Esophagus squamous epithelium (tissue), 5 donors: ENCODE results near the gene GLI2. TPM values are rescaled to one million over a fixed set of nuclear protein-coding genes. Genes with fewer than 3 reads are reported as not detected.

Experiments
- DNase-seq: peaks from one replicate; lab custom pipeline; 2025; lab: John Stamatoyannopoulos, UW
- H3K27ac ChIP-seq, 4 donors: fragments of 200-600 bp; sonication (generic); one replicate each; pipeline ENCODE4 v1.5.1; 2016 to 2019; ENCODE audit warnings: mild to moderate bottlenecking in 1 of 4
- H3K27me3 ChIP-seq, 4 donors: fragments of 200-600 bp; sonication (generic); 1 replicate in 3 of 4; 2 replicates in 1 of 4; pipeline versions ENCODE4 v1.5.1 to v1.6.0; 2017 to 2021; ENCODE audit warnings: antibody characterized with exemption in 1 of 4
- H3K36me3 ChIP-seq, 3 donors: fragments of 200-600 bp; sonication (generic); one replicate each; pipeline ENCODE4 v1.5.1; 2016 to 2019
- H3K4me1 ChIP-seq, 3 donors: fragments of 200-600 bp; sonication (generic); one replicate each; pipeline ENCODE4 v1.5.1; 2017 to 2019
- H3K4me3 ChIP-seq, 4 donors: fragments of 200-600 bp; sonication (generic); 1 replicate in 3 of 4; 2 replicates in 1 of 4; pipeline ENCODE4 v1.5.1; 2016 to 2019; ENCODE audit warnings: mild to moderate bottlenecking in 2 of 4, moderate library complexity in 1 of 4
- H3K9me3 ChIP-seq, 3 donors: fragments of 200-600 bp; sonication (generic); one replicate each; pipeline ENCODE4 v1.5.1; 2016 to 2019
- POLR2A ChIP-seq, 4 donors: fragments of 450-650 bp; IDR thresholded peaks; one replicate each; pipeline ENCODE4 v1.6.1; 2017; ENCODE audit warnings: antibody characterized with exemption in 4 of 4, mild to moderate bottlenecking in 4 of 4, moderate library complexity in 3 of 4
- WGBS, 2 donors: methylation state at CpG; one replicate each; pipeline ENCODE4 v1.1.5; 2018; 5-methylcytosine and 5-hydroxymethylcytosine counted together
- intact Hi-C: fragments of 100-400 bp; cut with DNase I; formaldehyde crosslinking; loops from one replicate; pipeline ENCODE4 v1.15.0; 2022
- total RNA-seq, 4 donors: library from RNA; depleted of rRNA; stranded (reverse); fragments of >200 nt; gene quantifications; one replicate each; pipeline ENCODE4 v1.1.0, GENCODE V29; 2016
- TF ChIP-seq, protein P1 (sequence below), 6 experiments: fragments of 450-650 bp in 4 of 6; fragments of 200-600 bp in 2 of 6; sonication (generic) in 2 of 6; IDR thresholded peaks; one replicate each; pipeline ENCODE4 v1.5.1; 2016 to 2019; ENCODE audit warnings: antibody characterized with exemption in 6 of 6, mild to moderate bottlenecking in 4 of 6, moderate library complexity in 4 of 6
- donor health status: DM: yes; HTN: yes; CAD: no.

GLI2 gene
- total RNA-seq, 4 donors from 2014 or later, result 1.1 to 2.7 (median 1.9) TPM

DNA sequence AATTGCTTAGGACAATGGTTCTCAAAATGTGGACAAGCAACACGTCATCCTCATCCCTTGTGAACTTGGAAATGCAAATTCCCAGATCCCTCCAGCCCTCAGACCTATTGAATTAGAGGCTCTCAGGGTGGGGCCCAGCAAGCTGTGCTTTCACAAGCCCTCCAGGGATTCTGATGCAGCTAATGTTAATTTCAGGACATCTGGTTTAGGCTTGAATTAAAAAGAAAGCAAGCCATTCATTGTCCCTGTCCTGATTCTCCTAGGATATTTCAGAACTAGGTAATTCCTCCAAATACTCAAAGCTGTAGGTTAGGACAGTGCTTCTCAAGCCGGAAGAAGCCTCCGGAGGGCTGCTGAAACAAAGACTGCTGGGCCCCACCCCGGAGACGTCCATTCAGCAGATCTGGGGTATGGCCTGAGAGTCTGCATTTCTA is 26.0 kb upstream of the GLI2 start:
- H3K27me3 ChIP-seq, result peaks cover 0 to 60% (median 0%) of the 10 kb centered on the region in 4 donors
- no peak overlapping the region for H3K4me3 ChIP-seq
- H3K36me3 ChIP-seq, result no peaks in the 10 kb centered on the region
- WGBS, 2 donors, result 48 to 77% methylated on average over 5 of the region's 5 CpGs
- intact Hi-C loops, result no loop called here
- H3K9me3 ChIP-seq, result no peaks in the 10 kb centered on the region
- TF ChIP-seq, protein P1, sequence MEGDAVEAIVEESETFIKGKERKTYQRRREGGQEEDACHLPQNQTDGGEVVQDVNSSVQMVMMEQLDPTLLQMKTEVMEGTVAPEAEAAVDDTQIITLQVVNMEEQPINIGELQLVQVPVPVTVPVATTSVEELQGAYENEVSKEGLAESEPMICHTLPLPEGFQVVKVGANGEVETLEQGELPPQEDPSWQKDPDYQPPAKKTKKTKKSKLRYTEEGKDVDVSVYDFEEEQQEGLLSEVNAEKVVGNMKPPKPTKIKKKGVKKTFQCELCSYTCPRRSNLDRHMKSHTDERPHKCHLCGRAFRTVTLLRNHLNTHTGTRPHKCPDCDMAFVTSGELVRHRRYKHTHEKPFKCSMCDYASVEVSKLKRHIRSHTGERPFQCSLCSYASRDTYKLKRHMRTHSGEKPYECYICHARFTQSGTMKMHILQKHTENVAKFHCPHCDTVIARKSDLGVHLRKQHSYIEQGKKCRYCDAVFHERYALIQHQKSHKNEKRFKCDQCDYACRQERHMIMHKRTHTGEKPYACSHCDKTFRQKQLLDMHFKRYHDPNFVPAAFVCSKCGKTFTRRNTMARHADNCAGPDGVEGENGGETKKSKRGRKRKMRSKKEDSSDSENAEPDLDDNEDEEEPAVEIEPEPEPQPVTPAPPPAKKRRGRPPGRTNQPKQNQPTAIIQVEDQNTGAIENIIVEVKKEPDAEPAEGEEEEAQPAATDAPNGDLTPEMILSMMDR (IDR thresholded peaks at IDR 0.05), result no peak
- no peak for TF ChIP-seq POLR2A (IDR thresholded peaks at IDR 0.05)
- no peak for DNase-seq
- no peak overlapping the region for H3K27ac ChIP-seq
- no peaks in the 10 kb centered on the region for H3K4me1 ChIP-seq

DNA sequence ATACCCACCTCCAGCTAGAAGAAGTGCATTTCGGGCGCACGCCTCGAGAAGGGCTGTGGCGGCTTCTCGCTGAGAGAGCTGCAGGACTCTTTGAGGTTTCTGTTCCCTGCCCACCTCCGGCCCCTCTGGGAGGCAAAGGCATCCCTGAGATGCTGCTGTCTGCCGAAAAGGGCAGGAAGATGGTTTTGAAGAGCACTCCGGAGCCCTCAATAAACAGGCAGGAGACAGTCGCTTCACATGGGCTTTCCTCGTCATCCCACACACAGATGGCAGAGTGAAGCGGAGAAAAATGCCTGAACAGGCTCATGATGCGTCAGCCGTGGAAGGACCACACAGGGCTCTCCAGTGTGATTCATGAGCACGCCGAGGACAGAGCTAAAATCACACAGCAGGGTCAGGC is 25.4 kb upstream of the GLI2 start:
- DNase-seq, result no peak
- 81 to 88% methylated on average over 14 to 15 of the region's 16 CpGs for WGBS, 2 donors
- Histone ChIP-seq H3K36me3 (no peaks in the 10 kb centered on the region), H3K4me1 (no peaks in the 10 kb centered on the region), H3K9me3 (no peaks in the 10 kb centered on the region), H3K4me3 (no peak overlapping the region), H3K27ac (no peak overlapping the region), H3K27me3 (peaks cover 0 to 65% (median 0%) of the 10 kb centered on the region in 4 donors)
- intact Hi-C loops, result no loop called here
- TF ChIP-seq, protein P1 (IDR thresholded peaks at IDR 0.05), result no peak
- no peak for TF ChIP-seq POLR2A (IDR thresholded peaks at IDR 0.05)

DNA sequence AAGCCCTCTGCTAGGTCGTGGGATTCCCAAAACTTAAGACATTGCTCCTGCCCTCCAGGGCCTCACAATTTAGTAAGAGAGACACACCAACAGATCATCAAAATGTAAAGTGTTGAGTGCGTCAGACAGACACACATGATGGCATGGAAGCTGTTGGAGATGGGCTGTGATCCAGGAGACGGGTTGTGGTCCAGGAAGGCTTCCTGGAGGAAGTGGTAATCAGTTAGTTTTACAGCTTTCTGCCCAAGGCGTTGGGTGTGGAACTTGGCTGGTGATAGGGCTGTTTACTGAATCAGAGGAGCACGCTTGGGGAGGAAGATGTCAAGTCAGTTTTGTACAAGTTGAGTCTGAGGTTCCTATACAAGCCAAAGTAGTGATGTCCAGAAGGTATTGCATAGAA is 24.0 kb upstream of the GLI2 start:
- Histone ChIP-seq H3K9me3 (no peaks in the 10 kb centered on the region), H3K36me3 (no peaks in the 10 kb centered on the region), H3K4me3 (no peak overlapping the region), H3K27me3 (peaks cover 0 to 69% (median 0%) of the 10 kb centered on the region in 4 donors), H3K4me1 (peaks cover 0 to 3% (median 0%) of the 10 kb centered on the region in 3 donors), H3K27ac (no peak overlapping the region)
- TF ChIP-seq POLR2A (IDR thresholded peaks at IDR 0.05), result no peak
- TF ChIP-seq, protein P1 (IDR thresholded peaks at IDR 0.05), result no peak
- DNase-seq, result no peak
- intact Hi-C loops, result no loop called here
- WGBS, 2 donors, result 68 to 69% methylated on average over 5 of the region's 5 CpGs

DNA sequence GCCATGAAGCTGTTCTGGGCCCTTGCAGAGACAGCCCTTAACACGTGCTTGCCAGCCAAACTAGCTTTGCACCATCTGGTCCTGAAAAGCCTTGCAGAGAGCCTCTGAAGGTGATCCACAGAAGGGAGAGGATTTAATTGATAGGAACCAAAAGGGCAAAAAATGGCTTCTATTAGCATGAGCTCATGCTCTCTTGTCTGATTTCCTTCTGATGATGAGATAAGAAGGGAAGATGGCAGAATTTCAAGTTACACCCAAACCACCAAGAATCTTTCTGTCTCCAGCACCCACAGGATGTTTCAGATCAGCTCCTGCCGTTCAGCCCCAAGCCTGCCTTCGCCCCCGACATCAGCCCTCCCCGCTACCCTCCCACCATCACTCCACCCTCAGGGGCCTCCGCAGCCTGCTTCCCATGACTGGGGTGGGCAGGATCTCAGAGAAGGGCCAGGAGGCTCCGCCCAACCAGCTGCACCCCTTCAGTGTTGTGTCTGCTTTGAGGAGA is 23.4 kb upstream of the GLI2 start:
- H3K27ac ChIP-seq, result no peak overlapping the region
- WGBS, 2 donors, result 55 to 80% methylated on average over 1 to 6 of the region's 7 CpGs
- intact Hi-C loops, result no loop called here
- H3K4me1 ChIP-seq, result peaks cover 0 to 5% (median 0%) of the 10 kb centered on the region in 3 donors
- H3K27me3 ChIP-seq, result peaks cover 0 to 74% (median 0%) of the 10 kb centered on the region in 4 donors
- H3K36me3 ChIP-seq, result no peaks in the 10 kb centered on the region
- no peak for DNase-seq
- H3K4me3 ChIP-seq, result no peak overlapping the region
- TF ChIP-seq POLR2A (IDR thresholded peaks at IDR 0.05), result no peak
- TF ChIP-seq, protein P1 (IDR thresholded peaks at IDR 0.05), result no peak
- no peaks in the 10 kb centered on the region for H3K9me3 ChIP-seq

DNA sequence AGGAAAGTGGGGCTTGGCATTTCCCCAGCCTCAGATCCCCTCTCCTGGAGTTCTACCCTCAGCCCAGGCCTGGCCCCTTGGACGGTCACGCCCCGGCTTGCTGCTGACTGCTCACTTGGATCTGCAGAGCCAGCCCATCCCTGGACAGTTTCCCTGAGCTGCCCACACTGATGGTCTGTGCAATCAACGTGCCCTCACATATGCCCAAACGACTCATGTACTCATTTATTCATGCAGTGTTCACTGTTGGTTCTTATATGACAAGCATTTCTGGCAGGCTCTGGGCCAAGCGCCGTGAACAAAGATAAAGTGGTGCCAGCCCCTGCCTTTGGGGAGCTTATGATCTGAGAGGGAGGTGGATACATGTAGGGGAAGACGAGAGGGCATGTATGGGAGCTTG is 20.3 kb upstream of the GLI2 start:
- Histone ChIP-seq H3K9me3 (no peaks in the 10 kb centered on the region), H3K27ac (no peak overlapping the region)
- no peak for DNase-seq

More for the DNA sequence above, 20.3 kb upstream of the GLI2 start:
- Histone ChIP-seq H3K27me3 (peaks cover 0 to 63% (median 0%) of the 10 kb centered on the region in 4 donors), H3K4me3 (no peak overlapping the region), H3K4me1 (peaks cover 0 to 5% (median 0%) of the 10 kb centered on the region in 3 donors), H3K36me3 (no peaks in the 10 kb centered on the region)
- 43 to 48% methylated on average over 3 to 7 of the region's 8 CpGs for WGBS, 2 donors
- intact Hi-C loops, result no loop called here
- TF ChIP-seq, protein P1 (IDR thresholded peaks at IDR 0.05), result no peak
- no peak for TF ChIP-seq POLR2A (IDR thresholded peaks at IDR 0.05)
